IMR-90 (cell line): ENCODE results near the gene RAB37.

Experiments used
- CHD1 ChIP-seq: IDR thresholded peaks from 2 replicates; pipeline ENCODE4 v1.6.1; 2012; ENCODE audit warnings: low read depth, low read length, improper control_type of control experiment
- CTCF ChIP-seq: conservative IDR thresholded peaks from 2 replicates; pipeline ENCODE4 v1.5.1; 2012; ENCODE audit warnings: mild to moderate bottlenecking, low read depth, low read length, improper control_type of control experiment
- MAFK ChIP-seq: IDR thresholded peaks from 2 replicates; pipeline ENCODE4 v1.6.1; 2012; ENCODE audit warnings: low read depth, low read length, improper control_type of control experiment
- MXI1 ChIP-seq: IDR thresholded peaks from 2 replicates; pipeline ENCODE4 v1.6.1; 2012; ENCODE audit warnings: low read depth, mild to moderate bottlenecking, low read length, moderate library complexity, borderline replicate concordance
- POLR2A ChIP-seq: IDR thresholded peaks from 2 replicates; pipeline ENCODE4 v1.6.1; 2012; ENCODE audit warnings: mild to moderate bottlenecking, low read depth, low read length
- RCOR1 ChIP-seq: IDR thresholded peaks from 2 replicates; pipeline ENCODE4 v1.6.1; 2012; ENCODE audit warnings: mild to moderate bottlenecking, low read length, improper control_type of control experiment; ENCODE audit not compliant: insufficient replicate concordance
- TF ChIP-seq, protein P1 (sequence below): fragments of 150-350 bp; IDR thresholded peaks from 2 replicates; pipeline ENCODE4 v1.6.1; 2016; ENCODE audit warnings: low read depth, mild to moderate bottlenecking, low read length, moderate library complexity, borderline replicate concordance

GRCh38 chr17:74784125-74784810 is 47.2 kb downstream of the RAB37 start:
- TF ChIP-seq CTCF (no peak), POLR2A (no peak), CHD1 (no peak), RCOR1 (no peak), MAFK (no peak), MXI1 (no peak)
- TF ChIP-seq, protein P1, sequence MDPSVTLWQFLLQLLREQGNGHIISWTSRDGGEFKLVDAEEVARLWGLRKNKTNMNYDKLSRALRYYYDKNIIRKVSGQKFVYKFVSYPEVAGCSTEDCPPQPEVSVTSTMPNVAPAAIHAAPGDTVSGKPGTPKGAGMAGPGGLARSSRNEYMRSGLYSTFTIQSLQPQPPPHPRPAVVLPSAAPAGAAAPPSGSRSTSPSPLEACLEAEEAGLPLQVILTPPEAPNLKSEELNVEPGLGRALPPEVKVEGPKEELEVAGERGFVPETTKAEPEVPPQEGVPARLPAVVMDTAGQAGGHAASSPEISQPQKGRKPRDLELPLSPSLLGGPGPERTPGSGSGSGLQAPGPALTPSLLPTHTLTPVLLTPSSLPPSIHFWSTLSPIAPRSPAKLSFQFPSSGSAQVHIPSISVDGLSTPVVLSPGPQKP, result no peak
